Osteocyte (in vitro differentiated cells): Measurements from ENCODE around the gene ZSWIM4. TPM values are rescaled to one million over a fixed set of nuclear protein-coding genes. Genes with fewer than 3 reads are reported as not detected.
"Not testable (repeated sequence)": the region's sequence is repeated elsewhere in the genome, so short reads cannot be mapped to it uniquely, and the experiment has no call there.

ENCODE experiments used
- DNase-seq: peaks from one replicate; pipeline ENCODE4 v3.0.0; 2021; ENCODE audit warnings: mixed read lengths; ENCODE audit not compliant: unreplicated experiment; ENCODE audit errors: extremely low spot score
- H3K27ac Mint-ChIP-seq: one replicate; pipeline ENCODE4 v1.8.0; 2021; ENCODE audit warnings: mild to moderate bottlenecking, mixed read lengths; ENCODE audit not compliant: unreplicated experiment
- H3K27me3 Mint-ChIP-seq: one replicate; pipeline ENCODE4 v1.8.0; 2021; ENCODE audit warnings: mixed read lengths; ENCODE audit not compliant: unreplicated experiment
- H3K36me3 Mint-ChIP-seq: one replicate; pipeline ENCODE4 v1.8.0; 2021; ENCODE audit warnings: mixed read lengths; ENCODE audit not compliant: unreplicated experiment
- H3K4me1 Mint-ChIP-seq: one replicate; pipeline ENCODE4 v1.8.0; 2021; ENCODE audit warnings: mixed read lengths; ENCODE audit not compliant: unreplicated experiment
- H3K4me3 Mint-ChIP-seq: one replicate; pipeline ENCODE4 v1.8.0; 2021; ENCODE audit warnings: mild to moderate bottlenecking, moderate library complexity, mixed read lengths; ENCODE audit not compliant: unreplicated experiment
- H3K9me3 Mint-ChIP-seq: one replicate; pipeline ENCODE4 v1.8.0; 2021; ENCODE audit warnings: mixed read lengths; ENCODE audit not compliant: unreplicated experiment
- CTCF ChIP-seq: fragments of 200-600 bp; sonication (generic); IDR thresholded peaks from 2 replicates; pipeline ENCODE4 v1.5.0; 2021; ENCODE audit warnings: antibody characterized with exemption, mild to moderate bottlenecking, moderate library complexity
- total RNA-seq: library from RNA; stranded (reverse); gene quantifications from 2 replicates; pipeline ENCODE4 v1.2.1, GENCODE V29; 2021

The ZSWIM4 gene
- total RNA-seq, 1 donor from 2014 or later = 15.1 TPM

GRCh38 chr19:13790354-13790753 is 4.9 kb upstream of the ZSWIM4 start:
- no peaks in the 10 kb centered on the region for H3K27me3 Mint-ChIP-seq
- TF ChIP-seq CTCF = no peak
- H3K36me3 Mint-ChIP-seq = no peaks in the 10 kb centered on the region
- H3K27ac Mint-ChIP-seq = no peak overlapping the region
- peaks cover 32% of the 10 kb centered on the region for H3K4me1 Mint-ChIP-seq
- H3K4me3 Mint-ChIP-seq = no peak overlapping the region
- no peaks in the 10 kb centered on the region for H3K9me3 Mint-ChIP-seq
- no peak for DNase-seq

GRCh38 chr19:13793317-13793716 is 1.9 kb upstream of the ZSWIM4 start:
- DNase-seq, H3K27me3 Mint-ChIP-seq, H3K36me3 Mint-ChIP-seq, H3K9me3 Mint-ChIP-seq: not testable (repeated sequence)
- Mint-ChIP-seq H3K27ac (peak overlapping the region; percentile 98), H3K4me1 (peaks cover 42% of the 10 kb centered on the region), H3K4me3 (peak overlapping the region; percentile 99)

GRCh38 chr19:13794398-13794756 is 866 bp upstream of the ZSWIM4 start:
- Mint-ChIP-seq H3K27me3 (no peaks in the 10 kb centered on the region), H3K4me1 (peaks cover 39% of the 10 kb centered on the region), H3K36me3 (no peaks in the 10 kb centered on the region), H3K9me3 (no peaks in the 10 kb centered on the region), H3K4me3 (peak overlapping the region; percentile 99), H3K27ac (peak overlapping the region; percentile 98)
- DNase-seq = no peak
- TF ChIP-seq CTCF = no peak

- Mint-ChIP-seq H3K27me3 (no peaks in the 10 kb centered on the region), H3K4me3 (peak overlapping the region; percentile 73), H3K9me3 (no peaks in the 10 kb centered on the region), H3K36me3 (peaks cover 2% of the 10 kb centered on the region), H3K4me1 (peaks cover 39% of the 10 kb centered on the region), H3K27ac (peak overlapping the region; percentile 75)
- no peak for TF ChIP-seq CTCF
- DNase-seq = no peak
These were observed 505 bp downstream of the ZSWIM4 start for GRCh38 chr19:13795595-13796300.

- peaks cover 9% of the 10 kb centered on the region for H3K36me3 Mint-ChIP-seq
These were observed 1.2 kb downstream of the ZSWIM4 start for GRCh38 chr19:13796301-13797057.

More at GRCh38 chr19:13796301-13797057, 1.2 kb downstream of the ZSWIM4 start:
- no peaks in the 10 kb centered on the region for H3K9me3 Mint-ChIP-seq
- peak overlapping the region; percentile 75 for H3K27ac Mint-ChIP-seq
- peaks cover 39% of the 10 kb centered on the region for H3K4me1 Mint-ChIP-seq
- H3K27me3 Mint-ChIP-seq = no peaks in the 10 kb centered on the region
- H3K4me3 Mint-ChIP-seq = peak overlapping the region; percentile 73
- TF ChIP-seq CTCF = peak; percentile 41
- DNase-seq = peak; percentile 86
